ENCODE measurements around the gene PPP2R5E. TPM values are rescaled to one million over a fixed set of nuclear protein-coding genes. Genes with fewer than 3 reads are reported as not detected.

PPP2R5E gene
- total RNA-seq, 4 donors from 2014 or later: 10.5 to 45.2 (median 27.8) TPM

DNA sequence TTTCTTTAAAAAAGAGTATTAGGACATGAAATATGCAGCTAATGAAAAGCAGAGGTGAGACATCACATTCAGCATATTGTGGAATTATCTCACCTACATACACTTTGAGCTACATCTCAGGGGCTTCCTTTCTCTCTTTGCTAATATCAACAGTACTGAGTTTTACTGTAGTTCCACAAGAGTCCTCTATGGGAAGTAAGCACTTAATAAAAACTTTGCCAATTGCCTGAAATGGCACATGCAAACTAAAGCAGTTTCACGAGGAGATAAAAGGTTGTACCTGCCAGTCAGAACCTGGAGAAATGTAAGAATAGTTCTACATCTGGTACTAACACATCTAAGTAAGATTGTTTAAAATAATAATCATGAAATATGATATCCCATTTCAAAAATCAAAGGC is 150.9 kb downstream of the PPP2R5E start:
- intact Hi-C loops (cut with DNase I; ENCODE audit: low total_unique reads): no loop called here
- H3K27ac ChIP-seq: no peak overlapping the region
- H3K4me1 ChIP-seq: peaks cover 0 to 20% (median 8%) of the 10 kb centered on the region in 4 donors
- H3K27me3 ChIP-seq: no peaks in the 10 kb centered on the region
- in situ Hi-C loops (cut with MboI; ENCODE audit: low pct_ligation_motif_present in 1 of 4, low pct_unique_long_range_greater_than_20kb in 1 of 4, low sequenced_read_pairs in 3 of 4): loop anchor here in 3 of 4 donors (10.0 to 25.0 kb wide), 3 partner anchors 153 to 395 kb away; partner anchors contain the start of gene PPP2R5E (in 1 of the 3)
- H3K9me3 ChIP-seq: no peaks in the 10 kb centered on the region
- TF ChIP-seq CTCF (IDR thresholded peaks at IDR 0.05): no peak
- TF ChIP-seq EP300 (IDR thresholded peaks at IDR 0.05; ENCODE audit: low read depth): no peak
- TF ChIP-seq POLR2A (IDR thresholded peaks at IDR 0.05): no peak
- TF ChIP-seq POLR2AphosphoS5 (IDR thresholded peaks at IDR 0.05): no peak
- no peak for DNase-seq
- 46 to 67% methylated on average over 1 of the region's 1 CpG for WGBS, 2 donors (ENCODE audit: low coverage in 1 of 2)
- H3K4me3 ChIP-seq: no peak overlapping the region
- peaks cover 0 to 19% (median 3%) of the 10 kb centered on the region in 4 donors for H3K36me3 ChIP-seq

GRCh38 chr14:63388766-63389431 is 154.3 kb downstream of the PPP2R5E start:
- H3K27ac ChIP-seq: no peak overlapping the region
- TF ChIP-seq POLR2A (IDR thresholded peaks at IDR 0.05): no peak
- peak; percentile 79 to 89 (median 85) for TF ChIP-seq CTCF (IDR thresholded peaks at IDR 0.05)
- no peaks in the 10 kb centered on the region for H3K9me3 ChIP-seq
- peaks cover 0 to 12% (median 5%) of the 10 kb centered on the region in 4 donors for H3K4me1 ChIP-seq
- no peak overlapping the region for H3K4me3 ChIP-seq
- no peaks in the 10 kb centered on the region for H3K27me3 ChIP-seq
- 48 to 55% methylated on average over 8 of the region's 8 CpGs for WGBS, 2 donors (ENCODE audit: low coverage in 1 of 2)
- in situ Hi-C loops (cut with MboI; ENCODE audit: low pct_ligation_motif_present in 1 of 4, low pct_unique_long_range_greater_than_20kb in 1 of 4, low sequenced_read_pairs in 3 of 4) (loop anchor here (10.0 to 25.0 kb wide), 4 partner anchors 156 to 398 kb away; partner anchors contain the start of gene PPP2R5E (in 2 of the 4)), intact Hi-C loops (cut with DNase I; ENCODE audit: low total_unique reads) (loop anchor here (5.0 kb wide), 2 partner anchors 153 to 253 kb away; partner anchors contain the start of genes PPP2R5E and WDR89)
- peaks cover 0 to 18% (median 9%) of the 10 kb centered on the region in 4 donors for H3K36me3 ChIP-seq
- peak; percentile 71 for DNase-seq

DNA sequence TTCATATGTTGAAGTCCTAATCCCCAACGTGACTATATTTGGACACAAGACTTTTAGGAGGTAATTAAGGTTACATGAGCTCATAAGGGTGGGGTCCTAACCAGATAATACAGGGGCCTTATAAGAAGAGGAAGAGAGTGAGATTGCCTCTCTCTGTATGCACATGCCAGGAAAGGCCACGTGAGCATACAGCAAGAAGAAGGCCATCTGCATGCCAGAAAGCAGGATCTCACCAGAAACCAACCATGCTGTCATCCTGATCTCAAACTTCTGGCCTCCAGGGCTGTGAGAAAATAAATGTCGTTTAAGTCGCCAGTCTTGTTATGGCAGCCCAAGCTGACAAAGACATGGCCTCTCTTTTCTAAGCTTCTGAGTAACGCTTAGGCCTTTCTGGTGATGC is 155.5 kb downstream of the PPP2R5E start:
- Histone ChIP-seq H3K4me1 (peaks cover 0 to 3% (median 1%) of the 10 kb centered on the region in 4 donors), H3K27me3 (no peaks in the 10 kb centered on the region), H3K27ac (no peak overlapping the region), H3K36me3 (peaks cover 0 to 30% (median 9%) of the 10 kb centered on the region in 4 donors), H3K9me3 (no peaks in the 10 kb centered on the region), H3K4me3 (no peak overlapping the region)
- 58 to 79% methylated on average over 3 to 5 of the region's 5 CpGs for WGBS, 2 donors (ENCODE audit: low coverage in 1 of 2)
- intact Hi-C loops (cut with DNase I; ENCODE audit: low total_unique reads) (loop anchor here (5.0 kb wide), 2 partner anchors 155 to 255 kb away; partner anchors contain the start of genes PPP2R5E and WDR89), in situ Hi-C loops (cut with MboI; ENCODE audit: low pct_ligation_motif_present in 1 of 4, low pct_unique_long_range_greater_than_20kb in 1 of 4, low sequenced_read_pairs in 3 of 4) (loop anchor here (10.0 to 25.0 kb wide), 4 partner anchors 157 to 400 kb away; partner anchors contain the start of gene PPP2R5E (in 2 of the 4))
- TF ChIP-seq CTCF (IDR thresholded peaks at IDR 0.05) (no peak), POLR2A (IDR thresholded peaks at IDR 0.05) (no peak), POLR2AphosphoS5 (IDR thresholded peaks at IDR 0.05) (no peak), EP300 (IDR thresholded peaks at IDR 0.05; ENCODE audit: low read depth) (no peak)
- DNase-seq: no peak

DNA sequence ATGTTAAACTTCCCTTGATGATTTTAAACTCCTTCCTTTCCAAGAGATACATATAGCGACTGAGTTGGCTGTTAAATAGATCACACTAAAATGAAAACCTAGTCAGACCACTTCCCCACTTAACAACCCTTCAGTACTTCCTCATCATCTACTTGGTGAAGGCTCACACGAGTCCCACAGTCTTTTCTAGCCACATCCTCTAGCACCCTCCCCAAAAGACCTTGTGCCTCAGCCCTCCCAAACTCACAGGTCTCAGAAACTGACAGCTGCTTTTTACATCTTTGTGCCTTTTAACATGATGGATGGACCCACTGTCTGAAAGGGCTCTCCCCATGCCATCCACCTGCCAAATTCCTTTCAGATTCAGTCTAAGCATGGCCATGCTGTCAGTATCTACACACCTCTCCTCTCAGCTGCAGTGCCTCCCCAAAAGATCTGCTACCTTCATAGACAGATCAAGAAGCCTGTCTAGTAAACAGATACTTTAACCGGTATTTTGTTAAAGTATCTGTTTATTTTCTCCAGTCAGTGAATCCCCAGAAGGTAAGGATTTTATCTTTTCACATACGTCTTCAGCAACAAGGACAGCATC is 159.3 kb downstream of the PPP2R5E start:
- peaks cover 0 to 43% (median 13%) of the 10 kb centered on the region in 4 donors for H3K36me3 ChIP-seq
- intact Hi-C loops (cut with DNase I; ENCODE audit: low total_unique reads) (no loop called here), in situ Hi-C loops (cut with MboI; ENCODE audit: low pct_ligation_motif_present in 1 of 4, low pct_unique_long_range_greater_than_20kb in 1 of 4, low sequenced_read_pairs in 3 of 4) (loop anchor here (10.0 to 25.0 kb wide), 4 partner anchors 161 to 403 kb away; partner anchors contain the start of gene PPP2R5E (in 2 of the 4))
- H3K9me3 ChIP-seq: no peaks in the 10 kb centered on the region
- no peak overlapping the region for H3K27ac ChIP-seq
- H3K4me3 ChIP-seq: no peak overlapping the region
- TF ChIP-seq EP300 (IDR thresholded peaks at IDR 0.05; ENCODE audit: low read depth) (no peak), POLR2AphosphoS5 (IDR thresholded peaks at IDR 0.05) (no peak), CTCF (IDR thresholded peaks at IDR 0.05) (no peak), POLR2A (IDR thresholded peaks at IDR 0.05) (no peak)
- H3K4me1 ChIP-seq: no peaks in the 10 kb centered on the region
- DNase-seq: no peak
- H3K27me3 ChIP-seq: no peaks in the 10 kb centered on the region
- 71 to 76% methylated on average over 3 to 4 of the region's 4 CpGs for WGBS, 2 donors (ENCODE audit: low coverage in 1 of 2)

Data from transverse colon (tissue), 4 donors.